MM.1S (cell line): ENCODE results near the gene FAM185A.
"Not testable (repeated sequence)": the region's sequence is repeated elsewhere in the genome, so short reads cannot be mapped to it uniquely, and the experiment has no call there.

Experiments used
- EZH2phosphoT487 ChIP-seq: fragments of 300-600 bp; sonication (generic); IDR thresholded peaks from 2 replicates; pipeline ENCODE4 v1.6.1; 2018; ENCODE audit warnings: antibody characterized with exemption, low read length
- TF ChIP-seq, protein P1 (sequence below): fragments of 300-600 bp; sonication (generic); IDR thresholded peaks from 2 replicates; pipeline ENCODE4 v1.5.1; 2016; ENCODE audit warnings: antibody characterized with exemption, low read length, mixed read lengths

GRCh38 chr7:102714774-102715522, 33.9 kb upstream of the FAM185A start:
- not testable (repeated sequence) for TF ChIP-seq EZH2phosphoT487
- TF ChIP-seq, protein P1, sequence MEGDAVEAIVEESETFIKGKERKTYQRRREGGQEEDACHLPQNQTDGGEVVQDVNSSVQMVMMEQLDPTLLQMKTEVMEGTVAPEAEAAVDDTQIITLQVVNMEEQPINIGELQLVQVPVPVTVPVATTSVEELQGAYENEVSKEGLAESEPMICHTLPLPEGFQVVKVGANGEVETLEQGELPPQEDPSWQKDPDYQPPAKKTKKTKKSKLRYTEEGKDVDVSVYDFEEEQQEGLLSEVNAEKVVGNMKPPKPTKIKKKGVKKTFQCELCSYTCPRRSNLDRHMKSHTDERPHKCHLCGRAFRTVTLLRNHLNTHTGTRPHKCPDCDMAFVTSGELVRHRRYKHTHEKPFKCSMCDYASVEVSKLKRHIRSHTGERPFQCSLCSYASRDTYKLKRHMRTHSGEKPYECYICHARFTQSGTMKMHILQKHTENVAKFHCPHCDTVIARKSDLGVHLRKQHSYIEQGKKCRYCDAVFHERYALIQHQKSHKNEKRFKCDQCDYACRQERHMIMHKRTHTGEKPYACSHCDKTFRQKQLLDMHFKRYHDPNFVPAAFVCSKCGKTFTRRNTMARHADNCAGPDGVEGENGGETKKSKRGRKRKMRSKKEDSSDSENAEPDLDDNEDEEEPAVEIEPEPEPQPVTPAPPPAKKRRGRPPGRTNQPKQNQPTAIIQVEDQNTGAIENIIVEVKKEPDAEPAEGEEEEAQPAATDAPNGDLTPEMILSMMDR, result not testable (repeated sequence)
